HepG2 (cell line): Measurements from ENCODE around the gene OR2T8. TPM values are rescaled to one million over a fixed set of nuclear protein-coding genes. Genes with fewer than 3 reads are reported as not detected.

ENCODE experiments used
- ATAC-seq: fragments of 200-7000 bp; cut with Tn5 transposase; 3 replicates; pipeline ENCODE4 v1.9.1; 2020; ENCODE audit warnings: mild to moderate bottlenecking, moderate library complexity
- BruUV-seq: library from RNA; stranded (reverse); fragments of 400-500 nt; replicated peaks from 2 replicates; lab custom pipeline; 2021; lab: Mats Ljungman, UMichigan
- CTCF ChIA-PET: fragments of 300-600 bp; formaldehyde crosslinking; extraction: SDS; loops from one replicate; lab custom pipeline; 2021; ENCODE audit warnings: low total read pairs, inconsistent platforms, low intra/inter-chr PET ratio; lab: Yijun Ruan, JAX
- POLR2A ChIA-PET: fragments of 350-600 bp; sonication (Branson Sonifier 250); formaldehyde crosslinking; loops from one replicate; lab custom pipeline; 2020; ENCODE audit warnings: antibody characterized with exemption, inconsistent platforms; lab: Yijun Ruan, JAX
- DNase-seq: peaks from one replicate; pipeline ENCODE4 v3.0.0-alpha.2; 2015; ENCODE audit warnings: low spot score
- FAIRE-seq: peaks from 3 replicates; lab custom pipeline; 2011; peaks lifted over from hg19 to GRCh38; lab: Jason Lieb, UNC
- H2AFZ ChIP-seq: one replicate; pipeline ENCODE4 v1.6.1; 2011; ENCODE audit warnings: low read length, inconsistent platforms
- H3K27ac ChIP-seq: fragments of 300-600 bp; 3 replicates; pipeline ENCODE4 v1.8.0; 2011; ENCODE audit warnings: mixed run types, mild to moderate bottlenecking, mixed read lengths, low read length, inconsistent platforms; ENCODE audit not compliant: insufficient read depth; ENCODE audit errors: extremely low read length
- H3K27me3 ChIP-seq, 2 experiments: fragments of 200-600 bp in 1 of 2; 2 replicates in 1 of 2; 3 replicates in 1 of 2; pipeline versions ENCODE4 v1.6.0 to v1.8.0; 2011; ENCODE audit warnings: low read length in 2 of 2, mild to moderate bottlenecking in 2 of 2, moderate library complexity in 2 of 2, inconsistent platforms in 1 of 2; ENCODE audit not compliant: insufficient read depth in 2 of 2, control insufficient read depth in 1 of 2
- H3K36me3 ChIP-seq, 2 experiments: fragments of 200-600 bp in 1 of 2; replicated peaks in 1 of 2; 2 replicates in 1 of 2; 3 replicates in 1 of 2; pipeline versions ENCODE4 v1.5.1 to v1.8.0; 2011; ENCODE audit warnings: low read length in 2 of 2, inconsistent platforms in 1 of 2; ENCODE audit not compliant: insufficient read depth in 2 of 2, control insufficient read depth in 1 of 2
- H3K4me1 ChIP-seq: 2 replicates; pipeline ENCODE4 v1.5.1; 2012; ENCODE audit warnings: low read length, inconsistent platforms; ENCODE audit not compliant: insufficient read depth
- H3K4me2 ChIP-seq: 2 replicates; pipeline ENCODE4 v1.6.0; 2011; ENCODE audit warnings: low read depth, low read length, inconsistent platforms
- H3K4me3 ChIP-seq, 3 experiments: fragments of 200-600 bp in 1 of 3; sonication (generic), shearing (Covaris generic) in 1 of 3; replicated peaks in 1 of 3; 2 replicates each; pipeline ENCODE4 v1.5.1; 2011 to 2016; ENCODE audit warnings: low read length in 3 of 3, inconsistent platforms in 2 of 3, low read depth in 2 of 3, mild to moderate bottlenecking in 2 of 3, control low read depth in 1 of 3, mixed read lengths in 1 of 3; ENCODE audit not compliant: insufficient read depth in 1 of 3
- H3K79me2 ChIP-seq: one replicate; pipeline ENCODE4 v1.6.1; 2011; ENCODE audit warnings: low read length, inconsistent platforms; ENCODE audit not compliant: insufficient read depth
- H3K9ac ChIP-seq: 2 replicates; pipeline ENCODE4 v1.6.0; 2011; ENCODE audit warnings: mild to moderate bottlenecking, low read depth, low read length, inconsistent platforms; ENCODE audit not compliant: insufficient read depth
- H3K9me3 ChIP-seq: 2 replicates; pipeline ENCODE4 v1.5.1; 2012; ENCODE audit warnings: mild to moderate bottlenecking, low read length
- H4K20me1 ChIP-seq: 2 replicates; pipeline ENCODE4 v1.6.0; 2011; ENCODE audit warnings: inconsistent platforms, mild to moderate bottlenecking, low read length, moderate library complexity; ENCODE audit not compliant: insufficient read depth
- BCLAF1 ChIP-seq: fragments of 450-650 bp; IDR thresholded peaks from 2 replicates; pipeline ENCODE4 v1.6.1; 2017; ENCODE audit warnings: mild to moderate bottlenecking
- CSRNP2 ChIP-seq: sonication (generic); formaldehyde crosslinking; conservative IDR thresholded peaks from 2 replicates; pipeline ENCODE4 v1.8.0; 2022; ENCODE audit warnings: low read depth, missing genetic modification reagents
- KLF15 ChIP-seq: sonication (generic); formaldehyde crosslinking; IDR thresholded peaks from 2 replicates; pipeline ENCODE4 v1.8.1; 2023; ENCODE audit warnings: borderline replicate concordance, mild to moderate bottlenecking, inconsistent platforms, missing genetic modification reagents, mixed read lengths
- MYPOP ChIP-seq: sonication (generic); formaldehyde crosslinking; IDR thresholded peaks from 2 replicates; pipeline ENCODE4 v1.8.1; 2023; ENCODE audit warnings: mild to moderate bottlenecking, moderate library complexity, missing genetic modification reagents
- NCOA2 ChIP-seq: sonication (generic); formaldehyde crosslinking; IDR thresholded peaks from 2 replicates; pipeline ENCODE4 v1.8.0; 2022; ENCODE audit warnings: inconsistent platforms
- SKIL ChIP-seq: sonication (generic); formaldehyde crosslinking; IDR thresholded peaks from 2 replicates; pipeline ENCODE4 v1.8.0; 2022; ENCODE audit warnings: missing genetic modification reagents, mild to moderate bottlenecking, moderate library complexity, borderline replicate concordance
- XRCC5 ChIP-seq: fragments of 200-400 bp; formaldehyde crosslinking; optimal IDR thresholded peaks from 2 replicates; pipeline ENCODE3; 2017; ENCODE audit warnings: mild to moderate bottlenecking, low read length
- ZNF512 ChIP-seq: sonication (generic); formaldehyde crosslinking; IDR thresholded peaks from 2 replicates; pipeline ENCODE4 v1.4.0; 2020; ENCODE audit warnings: mild to moderate bottlenecking, missing genetic modification reagents
- WGBS: methylation state at CpG from one replicate; pipeline ENCODE4 v1.1.6; 2017; ENCODE audit warnings: low lambda C conversion rate; 5-methylcytosine and 5-hydroxymethylcytosine counted together
- in situ Hi-C: cut with HindIII; loops from 2 replicates; pipeline ENCODE4 v1.10.0; 2017; ENCODE audit warnings: low pct_unique_long_range_greater_than_20kb; ENCODE audit not compliant: extremely low pct_ligation_motif_present
- intact Hi-C: fragments of 100-400 bp; cut with micrococcal nuclease; formaldehyde crosslinking; loops from one replicate; pipeline ENCODE4 v1.10.0; 2022; ENCODE audit not compliant: unreplicated experiment
- polyA plus RNA-seq, 8 experiments: library from polyadenylated mRNA; depleted of rRNA in 3 of 8; stranded (reverse) in 7 of 8; unstranded in 1 of 8; fragments of >200 nt; fragmentation: Illumina TruSeq in 4 of 8; extraction: Trizol in 4 of 8; gene quantifications; 2 replicates each; pipeline versions ENCODE4 v1.2.1 to v1.2.3, GENCODE V29; 2011 to 2016; ENCODE audit warnings: low read depth in 4 of 8, missing spikeins in 1 of 8, mixed read lengths in 1 of 8; ENCODE audit not compliant: insufficient read depth in 1 of 8
- total RNA-seq, 5 experiments: library from RNA; depleted of rRNA; stranded (reverse); fragments of >200 nt; fragmentation: Illumina TruSeq; extraction: Trizol; gene quantifications; 2 replicates each; pipeline ENCODE4 v1.2.3, GENCODE V29; 2016; ENCODE audit warnings: low read depth in 1 of 5

Gene OR2T8
- total and polyA plus RNA-seq, 2 of the 13 experiments (the other 11 are each of a cell fraction or from before 2014, with no cell fraction given) = not detected

GRCh38 chr1:247895976-247896375, 24.1 kb upstream of the OR2T8 start (continued):
- TF ChIP-seq ZNF512 (CRISPR knock-in tag) = no peak

- H3K36me3 ChIP-seq = no peaks in the 10 kb centered on the region
- intact Hi-C loops (no loop called here), in situ Hi-C loops (no loop called here)
- H4K20me1 ChIP-seq = no peaks in the 10 kb centered on the region
- H3K9me3 ChIP-seq = peaks cover 16% of the 10 kb centered on the region; the same call in 1 of the 2 replicates
- under 1% methylated on average over 6 of the region's 6 CpGs for WGBS
- H3K27ac ChIP-seq = no peak overlapping the region
- ATAC-seq (no peak), DNase-seq (no peak), FAIRE-seq (no peak)
- H3K79me2 ChIP-seq = no peaks in the 10 kb centered on the region
- CTCF ChIA-PET = no interaction called here
- no peak overlapping the region for H3K9ac ChIP-seq
- BruUV-seq = no TSS peak
- H3K4me1 ChIP-seq = no peaks in the 10 kb centered on the region
- no peak overlapping the region for H3K4me2 ChIP-seq
- H3K4me3 ChIP-seq = no peak overlapping the region
- H3K27me3 ChIP-seq = no peaks in the 10 kb centered on the region; a peak in 1 of 5 replicates
- H2AFZ ChIP-seq = no peak overlapping the region
- POLR2A ChIA-PET = no interaction called here
- no peak for TF ChIP-seq BCLAF1
- no peak for TF ChIP-seq NCOA2 (CRISPR knock-in tag)
- TF ChIP-seq SKIL (CRISPR knock-in tag) = no peak
- no peak for TF ChIP-seq KLF15 (CRISPR knock-in tag)
- TF ChIP-seq MYPOP (CRISPR knock-in tag) = no peak
- TF ChIP-seq XRCC5 = no peak
- no peak for TF ChIP-seq CSRNP2 (CRISPR knock-in tag)
Observed at GRCh38 chr1:247904122-247904521, 15.9 kb upstream of the OR2T8 start.
